Stimulated activated naive CD8-positive, alpha-beta T cell treated with anti-CD3 and anti-CD28 coated beads, Interleukin-15, amount 100 ng/mL, for 72 hours (primary cell): ENCODE results near the gene C11orf87.

ENCODE experiments used
- ATAC-seq: fragments of 150-1000 bp; cut with Tn5 transposase; 2 replicates; pipeline ENCODE4 v1.10.0; 2021; ENCODE audit warnings: mild to moderate bottlenecking, moderate library complexity
- DNase-seq, 2 donors: peaks; one replicate each; pipeline ENCODE4 v3.0.0; 2021 to 2022
- H3K27ac Mint-ChIP-seq, 2 donors: one replicate each; pipeline ENCODE4 v1.8.0; 2022; ENCODE audit warnings: mild to moderate bottlenecking in 2 of 2, mixed read lengths in 2 of 2, moderate library complexity in 2 of 2
- H3K27me3 Mint-ChIP-seq: one replicate; pipeline ENCODE4 v1.8.0; 2022; ENCODE audit warnings: mixed read lengths
- H3K4me1 Mint-ChIP-seq: one replicate; pipeline ENCODE4 v1.8.0; 2022; ENCODE audit warnings: mild to moderate bottlenecking, mixed read lengths
- H3K4me3 Mint-ChIP-seq, 2 donors: one replicate each; pipeline ENCODE4 v1.8.0; 2022; ENCODE audit warnings: mild to moderate bottlenecking in 2 of 2, mixed read lengths in 2 of 2, moderate library complexity in 1 of 2
- H3K9me3 Mint-ChIP-seq, 2 donors: one replicate each; pipeline ENCODE4 v1.8.0; 2022; ENCODE audit warnings: mixed read lengths in 2 of 2

Gene C11orf87

DNA sequence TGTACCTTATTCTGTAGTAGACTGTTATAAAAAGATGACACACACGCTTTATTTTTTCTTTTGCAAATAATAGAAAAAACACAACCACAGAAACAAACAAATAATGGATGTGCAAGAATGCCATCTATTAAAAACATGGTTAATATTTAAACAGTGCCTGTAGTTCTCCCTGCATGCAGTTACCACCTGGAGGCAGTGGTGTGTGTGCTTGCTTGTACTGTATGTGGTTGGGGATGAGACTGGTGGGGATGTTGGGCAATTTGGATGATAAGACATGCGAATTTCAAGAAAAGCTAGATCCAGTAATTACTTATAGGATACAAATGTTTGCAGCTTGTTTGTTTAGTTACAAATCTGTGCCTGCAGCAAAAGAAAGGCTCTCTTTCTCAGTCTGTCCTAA, 3.6 kb downstream of the C11orf87 start:
- Mint-ChIP-seq H3K4me3 (no peak overlapping the region), H3K27me3 (peaks cover 43% of the 10 kb centered on the region), H3K27ac (no peak overlapping the region), H3K9me3 (peaks cover 0 to 15% of the 10 kb centered on the region in 2 donors), H3K4me1 (peaks cover 4% of the 10 kb centered on the region)
- no peak for DNase-seq
- no peak for ATAC-seq

DNA sequence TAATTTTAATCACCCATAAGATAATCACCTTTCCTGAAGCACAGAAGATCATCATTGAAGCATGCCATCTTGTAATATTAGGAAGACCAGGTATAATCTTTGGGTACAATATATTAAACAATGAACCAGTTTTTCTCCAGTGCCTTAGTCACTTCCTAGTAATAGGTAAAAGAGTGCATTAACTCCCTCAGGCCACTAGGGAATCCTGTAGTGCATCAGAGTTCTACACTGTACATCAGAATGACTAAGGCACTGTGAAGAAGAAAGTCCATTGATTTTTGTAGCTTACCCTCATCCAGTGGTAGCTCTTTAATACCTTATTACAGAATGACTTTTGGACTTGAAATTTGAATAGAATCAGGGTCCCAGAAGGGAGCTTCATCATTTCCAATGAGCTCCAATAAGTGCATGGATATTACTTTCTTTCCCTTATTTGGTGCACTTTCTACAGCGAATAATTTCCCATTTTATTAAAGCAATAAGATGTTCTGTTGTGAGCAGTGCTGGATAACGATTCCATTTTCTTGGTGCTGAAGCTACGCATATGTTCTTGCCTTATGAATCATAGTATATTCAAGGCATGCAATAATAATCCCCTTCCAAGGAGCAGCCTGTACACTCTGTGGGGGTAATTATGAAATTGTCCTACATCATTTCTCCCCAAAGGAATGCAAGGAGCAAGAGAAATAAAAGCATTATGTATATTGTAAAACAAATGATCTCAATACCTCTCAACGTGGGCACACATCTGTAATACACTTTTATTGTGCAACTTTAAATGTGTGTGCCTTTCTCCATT, 4.7 kb downstream of the C11orf87 start:
- peaks cover 33% of the 10 kb centered on the region for H3K27me3 Mint-ChIP-seq
- H3K4me3 Mint-ChIP-seq = no peak overlapping the region
- peaks cover 0 to 15% of the 10 kb centered on the region in 2 donors for H3K9me3 Mint-ChIP-seq
- no peak for ATAC-seq
- peaks cover 4% of the 10 kb centered on the region for H3K4me1 Mint-ChIP-seq
- DNase-seq = no peak
- H3K27ac Mint-ChIP-seq = no peak overlapping the region

DNA sequence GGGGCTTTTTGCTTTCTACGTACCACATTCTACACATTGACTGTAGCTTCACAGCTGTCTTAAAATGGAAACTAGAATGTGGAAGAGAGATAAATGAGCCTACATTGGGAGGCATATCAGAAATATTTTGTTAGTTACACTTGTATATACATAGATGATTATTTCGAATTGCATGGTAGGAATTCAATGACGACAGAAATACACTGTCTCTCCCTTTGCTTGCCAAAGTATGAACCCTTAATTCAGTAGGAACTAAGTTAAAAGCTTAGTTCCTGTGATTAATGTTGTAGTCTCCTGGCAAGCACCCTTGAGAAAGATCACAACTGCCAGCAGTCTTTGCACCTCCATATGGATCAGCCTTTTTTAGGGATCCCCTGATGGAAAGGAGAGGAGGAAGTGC, 10.1 kb downstream of the C11orf87 start:
- H3K27ac Mint-ChIP-seq = no peak overlapping the region
- H3K27me3 Mint-ChIP-seq = no peaks in the 10 kb centered on the region
- no peaks in the 10 kb centered on the region for H3K4me1 Mint-ChIP-seq
- no peak overlapping the region for H3K4me3 Mint-ChIP-seq
- DNase-seq = no peak
- peaks cover 5 to 8% of the 10 kb centered on the region in 2 donors for H3K9me3 Mint-ChIP-seq
- ATAC-seq = no peak

GRCh38 chr11:109433753-109434256, 11.8 kb downstream of the C11orf87 start:
- peaks cover 5 to 8% of the 10 kb centered on the region in 2 donors for H3K9me3 Mint-ChIP-seq
- ATAC-seq (no peak), DNase-seq (no peak)
- no peaks in the 10 kb centered on the region for H3K27me3 Mint-ChIP-seq
- H3K27ac Mint-ChIP-seq = no peak overlapping the region
- H3K4me3 Mint-ChIP-seq = no peak overlapping the region
- no peaks in the 10 kb centered on the region for H3K4me1 Mint-ChIP-seq

DNA sequence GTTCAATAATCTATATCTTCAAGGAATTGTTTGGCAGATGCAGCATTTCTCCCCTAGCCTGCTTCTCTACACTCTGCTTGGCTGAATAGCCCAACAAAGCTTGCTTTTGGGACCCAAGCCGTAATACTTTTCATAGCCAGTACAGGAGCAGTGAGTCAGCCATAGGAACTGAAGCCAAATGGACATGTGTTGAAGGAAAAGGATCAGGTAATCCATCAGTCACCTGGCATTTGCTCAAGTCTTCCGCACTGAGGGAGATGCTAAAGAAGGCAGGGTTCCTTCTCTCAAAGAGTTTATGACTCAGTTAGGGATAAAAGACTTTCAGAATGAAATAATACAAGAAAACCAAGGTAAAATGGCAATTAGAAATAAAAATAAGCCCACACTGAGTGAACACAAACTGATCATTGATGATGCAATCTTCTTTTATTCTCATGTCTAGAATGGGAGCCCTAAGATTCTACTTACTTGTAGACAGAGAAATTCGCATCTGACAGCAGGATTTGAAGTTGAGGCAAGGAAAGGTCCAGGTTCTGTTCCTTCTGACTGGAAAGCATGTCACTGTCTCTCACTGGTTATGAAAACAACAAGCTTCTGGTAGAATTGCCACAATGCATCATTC, 13.2 kb downstream of the C11orf87 start:
- ATAC-seq (no peak), DNase-seq (no peak)
- H3K27ac Mint-ChIP-seq = no peak overlapping the region
- no peaks in the 10 kb centered on the region for H3K4me1 Mint-ChIP-seq
- no peak overlapping the region for H3K4me3 Mint-ChIP-seq
- H3K9me3 Mint-ChIP-seq = peaks cover 0 to 5% of the 10 kb centered on the region in 2 donors
- no peaks in the 10 kb centered on the region for H3K27me3 Mint-ChIP-seq

DNA sequence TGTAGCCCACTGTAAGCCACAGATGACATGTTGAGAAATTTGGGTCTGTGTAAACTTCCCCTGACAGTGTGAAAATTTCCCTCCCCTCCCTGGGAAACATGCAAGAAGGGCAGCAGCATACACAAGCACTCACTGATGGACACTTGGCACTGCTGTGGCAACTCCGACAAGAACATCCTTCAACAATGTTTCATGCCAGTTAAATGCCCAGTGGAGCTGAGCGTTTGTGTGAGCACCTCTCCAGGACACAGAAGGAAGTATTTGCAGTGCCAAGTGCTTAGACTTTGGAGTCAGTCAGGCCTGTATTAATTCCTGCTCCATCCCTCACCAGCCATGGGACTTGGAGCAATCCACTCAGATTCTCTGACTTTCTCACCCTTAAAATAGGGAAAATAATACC, 17.7 kb downstream of the C11orf87 start:
- H3K9me3 Mint-ChIP-seq = no peaks in the 10 kb centered on the region
- H3K27ac Mint-ChIP-seq = no peak overlapping the region
- ATAC-seq (no peak), DNase-seq (no peak)
- H3K4me1 Mint-ChIP-seq = no peaks in the 10 kb centered on the region
- no peaks in the 10 kb centered on the region for H3K27me3 Mint-ChIP-seq
- H3K4me3 Mint-ChIP-seq = no peak overlapping the region

GRCh38 chr11:109443052-109443451, 21.1 kb downstream of the C11orf87 start:
- H3K27me3 Mint-ChIP-seq = no peaks in the 10 kb centered on the region
- no peaks in the 10 kb centered on the region for H3K9me3 Mint-ChIP-seq
- DNase-seq (no peak), ATAC-seq (no peak)
- no peak overlapping the region for H3K4me3 Mint-ChIP-seq
- H3K4me1 Mint-ChIP-seq = no peaks in the 10 kb centered on the region
- no peak overlapping the region for H3K27ac Mint-ChIP-seq

DNA sequence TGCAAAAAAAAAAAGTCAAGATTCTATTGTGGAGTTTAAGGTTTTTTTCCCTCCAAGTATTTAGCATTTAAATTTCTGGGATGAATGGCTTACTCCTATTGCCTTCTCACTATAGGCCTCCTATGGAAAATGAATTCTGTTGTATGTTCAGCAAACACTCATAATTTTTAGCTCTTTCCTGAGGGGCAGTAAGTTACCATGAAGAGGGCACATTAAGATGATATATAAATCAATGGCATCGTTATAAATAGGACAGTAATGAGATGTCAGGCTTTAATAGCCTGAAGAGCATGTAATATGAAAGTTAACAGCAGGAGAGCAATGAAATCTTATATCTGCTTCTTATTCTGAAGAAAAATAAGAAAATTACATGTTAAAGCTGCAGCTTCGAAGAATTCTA, 32.9 kb downstream of the C11orf87 start:
- ATAC-seq (no peak), DNase-seq (no peak)
- Mint-ChIP-seq H3K27ac (no peak overlapping the region), H3K27me3 (no peaks in the 10 kb centered on the region), H3K4me3 (no peak overlapping the region), H3K9me3 (peaks cover 9 to 15% of the 10 kb centered on the region in 2 donors), H3K4me1 (no peaks in the 10 kb centered on the region)
